ENCODE measurements around the gene SEC61B. TPM values are rescaled to one million over a fixed set of nuclear protein-coding genes. Genes with fewer than 3 reads are reported as not detected.

The SEC61B gene
- total RNA-seq, 1 donor from 2014 or later: 131 TPM

DNA sequence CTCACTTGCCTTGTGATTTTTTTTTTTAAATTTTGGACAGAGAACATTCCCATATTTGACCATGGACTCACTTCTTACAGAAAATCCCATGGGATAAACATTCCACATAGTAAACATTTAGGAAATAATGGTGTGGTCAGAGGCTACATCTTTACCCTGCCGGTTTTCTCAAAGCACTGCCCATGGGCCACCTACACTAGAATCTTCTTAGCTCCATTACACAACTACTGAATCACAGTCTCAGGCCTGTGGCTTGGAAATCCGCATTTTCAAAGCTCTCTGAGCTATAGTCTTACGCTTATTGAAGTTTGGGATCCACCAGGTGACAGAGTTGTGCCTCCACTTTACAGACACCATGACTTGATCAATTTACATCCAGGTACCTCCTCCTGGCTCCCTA, 39.7 kb upstream of the SEC61B start:
- Mint-ChIP-seq H3K9me3 (ENCODE audit: unreplicated experiment) (peaks cover 12% of the 10 kb centered on the region), H3K36me3 (ENCODE audit: unreplicated experiment) (no peaks in the 10 kb centered on the region), H3K4me1 (ENCODE audit: low read depth, unreplicated experiment) (peaks cover 9% of the 10 kb centered on the region), H3K4me3 (ENCODE audit: unreplicated experiment) (no peak overlapping the region), H3K27ac (ENCODE audit: unreplicated experiment) (no peak overlapping the region), H3K27me3 (ENCODE audit: unreplicated experiment) (peaks cover 4% of the 10 kb centered on the region)
- no peak for DNase-seq
- TF ChIP-seq, protein P1, sequence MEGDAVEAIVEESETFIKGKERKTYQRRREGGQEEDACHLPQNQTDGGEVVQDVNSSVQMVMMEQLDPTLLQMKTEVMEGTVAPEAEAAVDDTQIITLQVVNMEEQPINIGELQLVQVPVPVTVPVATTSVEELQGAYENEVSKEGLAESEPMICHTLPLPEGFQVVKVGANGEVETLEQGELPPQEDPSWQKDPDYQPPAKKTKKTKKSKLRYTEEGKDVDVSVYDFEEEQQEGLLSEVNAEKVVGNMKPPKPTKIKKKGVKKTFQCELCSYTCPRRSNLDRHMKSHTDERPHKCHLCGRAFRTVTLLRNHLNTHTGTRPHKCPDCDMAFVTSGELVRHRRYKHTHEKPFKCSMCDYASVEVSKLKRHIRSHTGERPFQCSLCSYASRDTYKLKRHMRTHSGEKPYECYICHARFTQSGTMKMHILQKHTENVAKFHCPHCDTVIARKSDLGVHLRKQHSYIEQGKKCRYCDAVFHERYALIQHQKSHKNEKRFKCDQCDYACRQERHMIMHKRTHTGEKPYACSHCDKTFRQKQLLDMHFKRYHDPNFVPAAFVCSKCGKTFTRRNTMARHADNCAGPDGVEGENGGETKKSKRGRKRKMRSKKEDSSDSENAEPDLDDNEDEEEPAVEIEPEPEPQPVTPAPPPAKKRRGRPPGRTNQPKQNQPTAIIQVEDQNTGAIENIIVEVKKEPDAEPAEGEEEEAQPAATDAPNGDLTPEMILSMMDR (IDR thresholded peaks at IDR 0.05; ENCODE audit: partially characterized antibody, unreplicated experiment): no peak

GRCh38 chr9:99183616-99184015, 38.5 kb upstream of the SEC61B start:
- Mint-ChIP-seq H3K9me3 (ENCODE audit: unreplicated experiment) (peaks cover 10% of the 10 kb centered on the region), H3K4me1 (ENCODE audit: low read depth, unreplicated experiment) (peaks cover 9% of the 10 kb centered on the region), H3K27ac (ENCODE audit: unreplicated experiment) (no peak overlapping the region), H3K36me3 (ENCODE audit: unreplicated experiment) (no peaks in the 10 kb centered on the region), H3K4me3 (ENCODE audit: unreplicated experiment) (no peak overlapping the region), H3K27me3 (ENCODE audit: unreplicated experiment) (peaks cover 4% of the 10 kb centered on the region)
- TF ChIP-seq, protein P1 (IDR thresholded peaks at IDR 0.05; ENCODE audit: partially characterized antibody, unreplicated experiment): no peak
- DNase-seq: no peak

DNA sequence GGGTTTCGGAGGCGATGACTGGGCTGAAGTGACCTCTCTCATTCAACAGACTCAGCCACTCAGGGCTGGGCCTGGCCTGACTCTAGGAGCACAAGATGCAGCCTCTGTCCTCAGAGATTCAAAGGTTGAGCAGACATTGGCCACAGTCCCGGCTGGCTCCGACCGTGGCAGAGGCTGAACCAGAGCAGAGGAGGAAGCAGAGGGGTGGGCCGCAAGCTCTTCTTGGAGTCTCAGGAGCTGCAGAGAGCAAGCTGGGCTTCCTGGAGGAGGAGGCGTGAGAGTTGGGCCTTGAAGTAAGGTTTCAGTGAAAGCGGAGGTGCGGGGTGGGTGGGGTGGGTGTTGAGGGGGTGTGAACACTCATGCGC, 38.0 kb upstream of the SEC61B start:
- no peaks in the 10 kb centered on the region for H3K36me3 Mint-ChIP-seq (ENCODE audit: unreplicated experiment)
- H3K4me1 Mint-ChIP-seq (ENCODE audit: low read depth, unreplicated experiment): peaks cover 9% of the 10 kb centered on the region
- DNase-seq: no peak
- TF ChIP-seq, protein P1 (IDR thresholded peaks at IDR 0.05; ENCODE audit: partially characterized antibody, unreplicated experiment): no peak
- peak overlapping the region; percentile 95 for H3K27ac Mint-ChIP-seq (ENCODE audit: unreplicated experiment)
- H3K4me3 Mint-ChIP-seq (ENCODE audit: unreplicated experiment): no peak overlapping the region
- H3K9me3 Mint-ChIP-seq (ENCODE audit: unreplicated experiment): peaks cover 9% of the 10 kb centered on the region
- H3K27me3 Mint-ChIP-seq (ENCODE audit: unreplicated experiment): peaks cover 4% of the 10 kb centered on the region

GRCh38 chr9:99184475-99185347, 37.4 kb upstream of the SEC61B start:
- DNase-seq: peak; percentile 88
- TF ChIP-seq, protein P1 (IDR thresholded peaks at IDR 0.05; ENCODE audit: partially characterized antibody, unreplicated experiment): peak; percentile 95
- Mint-ChIP-seq H3K4me3 (ENCODE audit: unreplicated experiment) (no peak overlapping the region), H3K27me3 (ENCODE audit: unreplicated experiment) (peaks cover 4% of the 10 kb centered on the region), H3K27ac (ENCODE audit: unreplicated experiment) (peak overlapping the region; percentile 95), H3K4me1 (ENCODE audit: low read depth, unreplicated experiment) (peaks cover 9% of the 10 kb centered on the region), H3K9me3 (ENCODE audit: unreplicated experiment) (peaks cover 9% of the 10 kb centered on the region), H3K36me3 (ENCODE audit: unreplicated experiment) (no peaks in the 10 kb centered on the region)

DNA sequence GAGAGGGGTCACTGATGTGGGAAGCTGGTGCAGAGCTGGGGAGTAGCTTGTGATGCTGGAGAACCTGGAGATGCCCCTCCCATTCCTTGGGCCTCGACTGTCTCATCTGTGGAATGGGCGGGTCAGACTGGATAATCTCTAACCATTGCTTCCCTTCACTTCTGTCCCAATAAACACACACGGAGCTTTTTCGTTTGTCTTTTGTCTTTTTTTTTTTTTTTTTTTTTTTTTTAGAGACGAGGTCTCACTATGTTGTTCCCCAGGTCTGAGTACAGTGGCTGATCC, 36.8 kb upstream of the SEC61B start:
- H3K36me3 Mint-ChIP-seq (ENCODE audit: unreplicated experiment): no peaks in the 10 kb centered on the region
- no peak overlapping the region for H3K27ac Mint-ChIP-seq (ENCODE audit: unreplicated experiment)
- DNase-seq: no peak
- peaks cover 4% of the 10 kb centered on the region for H3K27me3 Mint-ChIP-seq (ENCODE audit: unreplicated experiment)
- H3K4me1 Mint-ChIP-seq (ENCODE audit: low read depth, unreplicated experiment): peaks cover 9% of the 10 kb centered on the region
- TF ChIP-seq, protein P1 (IDR thresholded peaks at IDR 0.05; ENCODE audit: partially characterized antibody, unreplicated experiment): no peak
- peaks cover 8% of the 10 kb centered on the region for H3K9me3 Mint-ChIP-seq (ENCODE audit: unreplicated experiment)
- no peak overlapping the region for H3K4me3 Mint-ChIP-seq (ENCODE audit: unreplicated experiment)

All from glutamatergic neuron (in vitro differentiated cells).